Sigmoid colon (tissue), 7 donors: Measurements from ENCODE around the gene CFHR1. TPM values are rescaled to one million over a fixed set of nuclear protein-coding genes. Genes with fewer than 3 reads are reported as not detected.

ENCODE experiments used
- DNase-seq: peaks from one replicate; pipeline ENCODE4 v3.0.0-alpha.2; 2019
- H3K27ac ChIP-seq, 4 donors: fragments of 200-600 bp; sonication (generic); one replicate each; pipeline ENCODE4 v1.5.1; 2016 to 2019; ENCODE audit warnings: mild to moderate bottlenecking in 1 of 4
- H3K27me3 ChIP-seq, 3 donors: fragments of 200-600 bp; sonication (generic); one replicate each; pipeline ENCODE4 v1.5.1; 2019; ENCODE audit warnings: mild to moderate bottlenecking in 1 of 3
- H3K36me3 ChIP-seq, 4 donors: fragments of 200-600 bp; sonication (generic); one replicate each; pipeline ENCODE4 v1.5.1; 2016 to 2019
- H3K4me1 ChIP-seq, 4 donors: fragments of 200-600 bp; sonication (generic); one replicate each; pipeline ENCODE4 v1.5.1; 2017 to 2019
- H3K4me3 ChIP-seq, 4 donors: fragments of 200-600 bp; sonication (generic); one replicate each; pipeline ENCODE4 v1.5.1; 2017 to 2019; ENCODE audit warnings: mild to moderate bottlenecking in 2 of 4, moderate library complexity in 1 of 4
- H3K9me3 ChIP-seq, 4 donors: fragments of 200-600 bp in 3 of 4; sonication (generic) in 3 of 4; one replicate each; pipeline versions ENCODE4 v1.5.1 to v1.6.1; 2013 to 2019
- CTCF ChIP-seq, 4 experiments: fragments of 450-650 bp in 3 of 4; fragments of 200-600 bp in 1 of 4; IDR thresholded peaks; one replicate each; pipeline ENCODE4 v1.5.1; 2016 to 2019; ENCODE audit warnings: antibody characterized with exemption in 4 of 4, mild to moderate bottlenecking in 3 of 4, moderate library complexity in 2 of 4
- EP300 ChIP-seq, 4 donors: sonication (generic); formaldehyde crosslinking; IDR thresholded peaks; one replicate each; pipeline ENCODE4 v1.6.1; 2017; ENCODE audit warnings: antibody characterized with exemption in 4 of 4
- POLR2A ChIP-seq, 2 donors: fragments of 450-650 bp; IDR thresholded peaks; one replicate each; pipeline ENCODE4 v1.6.1; 2016; ENCODE audit warnings: antibody characterized with exemption in 2 of 2, mild to moderate bottlenecking in 2 of 2, moderate library complexity in 2 of 2
- POLR2AphosphoS5 ChIP-seq, 4 donors: sonication (generic); formaldehyde crosslinking; IDR thresholded peaks; one replicate each; pipeline ENCODE4 v1.6.1; 2017; ENCODE audit warnings: antibody characterized with exemption in 4 of 4
- WGBS, 2 donors: extraction: QIAGEN DNeasy Blood & Tissue Kit; methylation state at CpG; one replicate each; pipeline ENCODE4 v1.1.7; 2013; 5-methylcytosine and 5-hydroxymethylcytosine counted together
- intact Hi-C: fragments of 100-400 bp; cut with DNase I; formaldehyde crosslinking; loops from one replicate; pipeline ENCODE4 v1.15.1; 2023
- polyA plus RNA-seq, 3 donors: library from polyadenylated mRNA; stranded (reverse); fragments of 200-250 nt; gene quantifications; one replicate each; pipeline ENCODE4 v1.2.3, GENCODE V29; 2013
- total RNA-seq, 4 donors: library from RNA; depleted of rRNA; stranded (reverse); fragments of >200 nt; gene quantifications; one replicate each; pipeline ENCODE4 v1.1.0, GENCODE V29; 2016
- donor health status: healthy with polysubstance abuse.
- donor health status: Bipolar disorder and iron deficiency.
- donor health status: healthy.

Gene CFHR1
- total and polyA plus RNA-seq, 7 donors = 0.22 to 0.36 TPM; not detected in 5

- no peak for DNase-seq
- Histone ChIP-seq H3K9me3 (no peaks in the 10 kb centered on the region), H3K27me3 (no peaks in the 10 kb centered on the region), H3K27ac (no peak overlapping the region), H3K36me3 (no peaks in the 10 kb centered on the region), H3K4me3 (no peak overlapping the region), H3K4me1 (no peaks in the 10 kb centered on the region)
- intact Hi-C loops = no loop called here
- TF ChIP-seq POLR2A (IDR thresholded peaks at IDR 0.05) = no peak
- TF ChIP-seq EP300 (IDR thresholded peaks at IDR 0.05) = no peak
- TF ChIP-seq POLR2AphosphoS5 (IDR thresholded peaks at IDR 0.05) = no peak
- no peak for TF ChIP-seq CTCF (IDR thresholded peaks at IDR 0.05)
- 89 to 98% methylated on average over 1 of the region's 1 CpG for WGBS, 2 donors
Measured at GRCh38 chr1:196866974-196867373, 47.4 kb downstream of the CFHR1 start.

GRCh38 chr1:196873385-196873784 lies 53.9 kb downstream of the CFHR1 start:
- Histone ChIP-seq H3K27ac (no peak overlapping the region), H3K4me1 (peaks cover 0 to 6% (median 3%) of the 10 kb centered on the region in 4 donors), H3K36me3 (no peaks in the 10 kb centered on the region), H3K9me3 (no peaks in the 10 kb centered on the region), H3K4me3 (no peak overlapping the region), H3K27me3 (peaks cover 0 to 10% (median 0%) of the 10 kb centered on the region in 3 donors)
- 85 to 93% methylated on average over 4 of the region's 4 CpGs for WGBS, 2 donors
- TF ChIP-seq CTCF (IDR thresholded peaks at IDR 0.05) (no peak), EP300 (IDR thresholded peaks at IDR 0.05) (no peak), POLR2AphosphoS5 (IDR thresholded peaks at IDR 0.05) (no peak), POLR2A (IDR thresholded peaks at IDR 0.05) (no peak)
- intact Hi-C loops = no loop called here
- no peak for DNase-seq

- Histone ChIP-seq H3K27ac (no peak overlapping the region), H3K36me3 (no peaks in the 10 kb centered on the region), H3K27me3 (peaks cover 0 to 10% (median 0%) of the 10 kb centered on the region in 3 donors), H3K4me3 (no peak overlapping the region), H3K9me3 (no peaks in the 10 kb centered on the region), H3K4me1 (peaks cover 0 to 6% (median 3%) of the 10 kb centered on the region in 4 donors)
- TF ChIP-seq CTCF (IDR thresholded peaks at IDR 0.05) = no peak
- DNase-seq = no peak
- intact Hi-C loops = no loop called here
- WGBS, 2 donors = 96 to 98% methylated on average over 3 of the region's 3 CpGs
Measured at GRCh38 chr1:196875935-196876334, 56.4 kb downstream of the CFHR1 start.

- intact Hi-C loops = no loop called here
- Histone ChIP-seq H3K27ac (no peak overlapping the region), H3K36me3 (no peaks in the 10 kb centered on the region), H3K4me1 (peaks cover 0 to 6% (median 3%) of the 10 kb centered on the region in 4 donors), H3K9me3 (no peaks in the 10 kb centered on the region), H3K4me3 (no peak overlapping the region), H3K27me3 (peaks cover 0 to 10% (median 0%) of the 10 kb centered on the region in 3 donors)
- DNase-seq = no peak
- 9 to 29% methylated on average over 29 of the region's 29 CpGs for WGBS, 2 donors
- no peak for TF ChIP-seq EP300 (IDR thresholded peaks at IDR 0.05)
- TF ChIP-seq POLR2AphosphoS5 (IDR thresholded peaks at IDR 0.05) = no peak
- TF ChIP-seq POLR2A (IDR thresholded peaks at IDR 0.05) = no peak
- no peak for TF ChIP-seq CTCF (IDR thresholded peaks at IDR 0.05)
Measured at GRCh38 chr1:196877964-196878363, 58.4 kb downstream of the CFHR1 start.

Other genes with a start within 250 kb of the CFHR1 start
- gene KCNT2, start 211.3 kb upstream of the CFHR1 start, total RNA-seq = 1 to 10 TPM; 1.8 to 3.1 (median 2.6) TPM
- 1 to 10 TPM in 1 of 3 donors, under 1 TPM in 2; 0.64 to 1.2 (median 0.92) TPM for gene KCNT2, start 211.3 kb upstream of the CFHR1 start, polyA plus RNA-seq
- 10 to 100 TPM; 18.7 to 40.2 (median 34.5) TPM for gene CFH, start 167.7 kb upstream of the CFHR1 start, total RNA-seq
- gene CFH, start 167.7 kb upstream of the CFHR1 start, polyA plus RNA-seq = 10 to 100 TPM in 2 of 3 donors, 1 to 10 TPM in 1; 5.3 to 31.6 (median 13.8) TPM
- under 1 TPM in 1 of 4 donors, not detected in 3; 0.36 TPM for gene CFHR3, start 44.9 kb upstream of the CFHR1 start, total RNA-seq
- gene CFHR3, start 44.9 kb upstream of the CFHR1 start, polyA plus RNA-seq = under 1 TPM in 1 of 3 donors, not detected in 2; 0.09 TPM
- gene CFHR4, start 68.3 kb downstream of the CFHR1 start, total RNA-seq = not detected
- not detected for gene CFHR4, start 68.3 kb downstream of the CFHR1 start, polyA plus RNA-seq
- gene CFHR2, start 124.0 kb downstream of the CFHR1 start, total RNA-seq = not detected
- gene CFHR2, start 124.0 kb downstream of the CFHR1 start, polyA plus RNA-seq = not detected
- gene CFHR5, start 157.8 kb downstream of the CFHR1 start, total RNA-seq = not detected
- gene CFHR5, start 157.8 kb downstream of the CFHR1 start, polyA plus RNA-seq = not detected
- gene F13B, start 247.5 kb downstream of the CFHR1 start, total RNA-seq = not detected
- gene F13B, start 247.5 kb downstream of the CFHR1 start, polyA plus RNA-seq = not detected